ENCODE measurements around the gene MMP23B.
"Not testable (repeated sequence)": the region's sequence is repeated elsewhere in the genome, so short reads cannot be mapped to it uniquely, and the experiment has no call there.

The MMP23B gene

DNA sequence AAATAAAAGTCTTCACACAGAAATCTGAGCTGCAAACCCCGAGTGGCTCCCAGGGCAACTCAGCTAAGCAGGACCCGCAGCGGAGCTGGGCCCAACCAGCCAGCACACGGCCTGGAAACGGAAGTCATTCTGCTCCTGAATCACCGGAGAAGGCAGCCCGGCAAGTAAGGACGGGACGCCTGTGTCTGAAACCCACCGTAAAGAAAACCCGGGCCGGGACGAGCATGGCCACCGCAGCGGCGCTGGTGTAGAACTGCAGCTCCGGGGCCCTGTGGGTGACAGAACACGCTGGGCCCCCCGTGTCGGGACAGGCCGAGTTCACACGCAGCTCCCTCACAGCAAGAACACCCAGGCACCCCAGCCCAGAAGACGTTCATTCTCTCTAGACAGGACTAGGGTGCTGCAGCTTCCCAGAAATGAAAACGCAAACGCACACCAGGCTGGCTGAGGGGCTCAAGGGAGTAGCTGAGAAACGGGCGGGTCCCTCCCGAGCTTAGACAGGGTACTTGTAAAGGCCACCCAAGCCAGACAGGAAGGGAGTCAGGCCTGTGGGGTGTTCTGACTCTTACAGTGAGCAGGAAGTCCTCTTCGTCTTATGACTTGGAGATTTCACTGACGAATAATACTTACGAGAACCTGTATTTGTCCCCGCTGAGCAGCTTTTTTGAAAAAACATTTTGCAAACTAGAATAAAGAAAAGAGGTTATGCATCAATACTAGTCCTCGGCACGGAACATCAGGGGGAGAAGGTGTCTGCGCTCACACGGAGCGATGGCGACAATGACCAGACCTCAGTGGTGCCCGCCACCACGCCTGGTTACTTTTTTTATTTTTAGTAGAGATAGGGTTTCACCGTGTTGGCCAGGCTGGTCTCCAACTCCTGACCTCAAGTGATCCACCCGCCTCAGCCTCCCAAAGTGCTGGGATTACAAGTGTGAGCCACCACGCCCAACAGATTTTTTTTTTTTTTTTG, 37.8 kb downstream of the MMP23B start:
- H3K4me2 ChIP-seq = no peak overlapping the region
- no peak overlapping the region for H3K9ac ChIP-seq
- H3K9me3 ChIP-seq = no peaks in the 10 kb centered on the region
- H4K20me1 ChIP-seq = peaks cover 47% of the 10 kb centered on the region
- no peak overlapping the region for H3K27ac ChIP-seq
- no peak overlapping the region for H3K4me3 ChIP-seq
- H3K36me3 ChIP-seq = peaks cover 84% of the 10 kb centered on the region
- TF ChIP-seq Cebpa-rat (IDR thresholded peaks at IDR 0.05) = no peak
- no peaks in the 10 kb centered on the region for H3K4me1 ChIP-seq
- no peaks in the 10 kb centered on the region for H3K27me3 ChIP-seq

- H3K27ac ChIP-seq = no peak overlapping the region
- peaks cover 42% of the 10 kb centered on the region for H4K20me1 ChIP-seq
- 0 out of 2 replicates have a peak overlapping the region, but pooled peaks have one; percentile 2 for H3K9ac ChIP-seq
- H3K4me3 ChIP-seq = no peak overlapping the region
- H3K36me3 ChIP-seq = peaks cover 73% of the 10 kb centered on the region
- H3K9me3 ChIP-seq = no peaks in the 10 kb centered on the region
- no peaks in the 10 kb centered on the region for H3K4me1 ChIP-seq
- no peak overlapping the region for H3K4me2 ChIP-seq
- H3K27me3 ChIP-seq = no peaks in the 10 kb centered on the region
- no peak for TF ChIP-seq Cebpa-rat (IDR thresholded peaks at IDR 0.05)
Observed at GRCh38 chr1:1670866-1671265, 38.9 kb downstream of the MMP23B start.

DNA sequence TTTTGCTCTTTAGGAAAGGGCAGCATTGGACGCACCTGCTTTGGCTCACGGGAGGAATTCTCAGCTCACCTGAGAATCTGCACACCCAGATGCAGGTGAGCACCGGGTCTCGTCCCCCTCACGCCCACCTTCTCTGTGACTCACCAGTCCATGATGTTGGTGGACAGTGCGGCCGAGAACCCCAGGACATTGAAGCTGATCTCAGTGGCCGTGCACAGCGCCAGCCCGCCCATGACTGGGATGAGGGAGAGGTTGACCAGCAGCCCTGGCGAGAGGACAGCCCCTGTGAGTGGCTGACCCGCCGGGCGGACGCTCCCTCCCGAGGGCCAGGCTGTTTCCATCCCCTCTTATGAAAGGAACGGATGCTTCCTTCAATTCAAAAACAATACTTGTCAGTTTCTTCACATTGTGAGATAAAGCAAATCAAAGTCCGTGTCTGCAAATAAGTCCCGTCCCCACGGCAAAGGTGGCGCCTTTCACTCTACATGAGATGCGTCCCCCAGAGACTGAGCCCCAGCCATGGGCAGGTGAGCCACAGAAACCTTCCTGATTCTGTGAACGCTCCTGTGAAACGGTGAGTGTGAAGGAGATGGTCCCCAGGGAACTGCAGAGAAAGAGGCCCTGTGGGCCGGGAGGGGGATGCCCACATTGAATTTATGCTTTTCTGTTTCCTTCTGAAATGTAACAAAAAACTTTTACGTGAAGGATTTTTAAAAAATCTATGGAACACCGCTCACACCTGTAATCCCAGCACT, 39.6 kb downstream of the MMP23B start:
- Histone ChIP-seq H3K4me3 (no peak overlapping the region), H3K9me3 (no peaks in the 10 kb centered on the region), H3K27ac (no peak overlapping the region), H3K4me2 (no peak overlapping the region), H3K4me1 (no peaks in the 10 kb centered on the region), H3K36me3 (peaks cover 66% of the 10 kb centered on the region), H4K20me1 (peaks cover 40% of the 10 kb centered on the region), H3K9ac (no peak overlapping the region), H3K27me3 (no peaks in the 10 kb centered on the region)
- TF ChIP-seq Cebpa-rat (IDR thresholded peaks at IDR 0.05) = no peak

GRCh38 chr1:1672181-1672965, 40.4 kb downstream of the MMP23B start:
- TF ChIP-seq Cebpa-rat (IDR thresholded peaks at IDR 0.05) = no peak

DNA sequence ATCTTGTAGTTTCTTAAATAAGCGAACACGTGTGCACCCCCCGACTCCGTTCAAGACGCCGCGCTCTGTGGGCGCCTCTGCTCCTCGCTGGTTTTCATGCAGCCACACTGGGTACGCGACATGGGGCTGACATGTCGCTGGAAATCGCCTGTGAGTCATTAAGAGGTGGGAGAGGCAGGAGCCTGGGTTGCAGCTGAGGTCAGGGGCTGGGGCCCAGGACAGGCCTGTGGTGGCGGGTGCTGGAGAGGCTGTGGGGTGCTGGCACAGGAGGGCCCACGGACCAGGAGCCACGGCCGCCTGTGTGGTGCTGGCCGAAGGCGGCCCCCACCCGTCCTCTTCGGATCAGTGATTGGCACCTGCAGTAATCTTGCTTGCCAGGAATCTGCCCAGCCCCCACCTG, 42.8 kb downstream of the MMP23B start:
- H3K27me3 ChIP-seq, H3K9ac ChIP-seq, H3K9me3 ChIP-seq, H3K27ac ChIP-seq, H3K4me2 ChIP-seq, H3K4me3 ChIP-seq: not testable (repeated sequence)
- Histone ChIP-seq H4K20me1 (peaks cover 63% of the 10 kb centered on the region), H3K36me3 (peaks cover 39% of the 10 kb centered on the region), H3K4me1 (peaks cover 28% of the 10 kb centered on the region)

More at GRCh38 chr1:1672181-1672965, 40.4 kb downstream of the MMP23B start:
- Histone ChIP-seq H4K20me1 (peaks cover 43% of the 10 kb centered on the region), H3K4me2 (no peak overlapping the region), H3K27ac (no peak overlapping the region), H3K36me3 (peaks cover 61% of the 10 kb centered on the region), H3K9me3 (no peaks in the 10 kb centered on the region), H3K27me3 (no peaks in the 10 kb centered on the region), H3K4me3 (no peak overlapping the region), H3K4me1 (peaks cover 3% of the 10 kb centered on the region), H3K9ac (no peak overlapping the region)

GRCh38 chr1:1675218-1675617, 43.2 kb downstream of the MMP23B start:
- H3K9me3 ChIP-seq, H3K27ac ChIP-seq, H3K27me3 ChIP-seq, H3K9ac ChIP-seq, H3K4me3 ChIP-seq, H3K4me2 ChIP-seq: not testable (repeated sequence)
- Histone ChIP-seq H3K36me3 (peaks cover 38% of the 10 kb centered on the region), H3K4me1 (peaks cover 32% of the 10 kb centered on the region), H4K20me1 (peaks cover 64% of the 10 kb centered on the region)

- H3K27me3 ChIP-seq, H3K9me3 ChIP-seq, H3K27ac ChIP-seq, H3K4me3 ChIP-seq, H3K9ac ChIP-seq, H3K4me2 ChIP-seq: not testable (repeated sequence)
- Histone ChIP-seq H3K4me1 (peaks cover 40% of the 10 kb centered on the region), H4K20me1 (peaks cover 68% of the 10 kb centered on the region), H3K36me3 (peaks cover 32% of the 10 kb centered on the region)
Observed at GRCh38 chr1:1676087-1676486, 44.1 kb downstream of the MMP23B start.

DNA sequence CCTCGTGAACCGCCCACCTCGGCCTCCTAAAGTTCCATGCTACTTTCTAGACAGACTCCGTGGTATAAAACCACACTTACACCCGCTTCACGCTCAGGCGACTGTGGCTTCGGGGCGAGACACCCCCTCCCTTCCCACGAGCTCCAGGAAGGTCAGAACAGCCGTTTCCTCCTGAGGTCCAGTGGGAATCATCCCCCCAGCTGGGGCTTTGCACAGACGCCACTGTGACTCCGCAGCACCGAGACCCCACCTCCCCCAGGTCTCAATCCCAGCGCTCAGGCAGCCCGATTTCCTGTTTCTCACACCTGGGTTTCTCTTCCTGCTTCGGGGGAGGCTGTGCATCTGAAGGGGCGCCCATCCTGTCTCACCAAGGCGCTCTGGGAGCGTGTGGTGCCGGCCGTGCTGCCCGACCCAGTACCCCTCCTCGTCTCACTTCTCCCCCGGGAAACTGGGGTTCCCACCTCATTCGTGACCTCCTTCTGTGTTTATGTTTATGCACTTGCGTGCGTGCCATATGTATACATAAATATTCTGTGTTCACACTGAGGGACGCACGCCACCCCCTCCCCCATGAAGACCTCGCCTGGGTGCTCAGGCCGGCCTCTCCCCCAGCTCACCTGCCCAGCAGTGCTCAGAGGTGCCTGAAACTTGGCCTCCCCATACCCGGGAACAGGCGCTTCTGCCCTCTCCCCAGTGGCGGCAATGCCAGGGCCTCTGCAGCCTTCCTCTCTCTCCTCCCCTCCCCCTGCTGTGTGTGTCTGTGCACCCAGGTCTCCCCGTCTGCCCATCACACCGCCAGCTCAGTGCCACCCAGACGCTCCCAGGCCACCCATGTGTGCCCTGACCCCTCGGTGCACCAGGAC, 46.0 kb downstream of the MMP23B start:
- Histone ChIP-seq H3K4me2 (peak overlapping the region; percentile 87), H3K36me3 (peaks cover 24% of the 10 kb centered on the region), H3K4me1 (peaks cover 55% of the 10 kb centered on the region), H4K20me1 (peaks cover 70% of the 10 kb centered on the region), H3K27me3 (no peaks in the 10 kb centered on the region), H3K27ac (peak overlapping the region; percentile 82), H3K9ac (peak overlapping the region; percentile 54), H3K9me3 (no peaks in the 10 kb centered on the region), H3K4me3 (peak overlapping the region; percentile 53)
- no peak for TF ChIP-seq Cebpa-rat (IDR thresholded peaks at IDR 0.05)

Measured in BLaER1 (cell line).